GM19455 (cell line): ENCODE measurements around the gene CERKL.
"Not testable (repeated sequence)": the region's sequence is repeated elsewhere in the genome, so short reads cannot be mapped to it uniquely, and the experiment has no call there.

Experiments
- ATAC-seq: cut with Tn5 transposase; IDR thresholded peaks from one replicate; pipeline ENCODE4 v1.9.1; 2021; ENCODE audit not compliant: unreplicated experiment

Gene CERKL

GRCh38 chr2:181656450-181657291 lies at the start of gene CERKL:
CERKL (minus strand) TSS chr2:181657105; CDS start chr2:181657006, 99 bp downstream.
- peak; percentile 85 for ATAC-seq

GRCh38 chr2:181702519-181702918 lies 45.6 kb upstream of the CERKL start:
- ATAC-seq, result not testable (repeated sequence)

- no peak for ATAC-seq
Measured at GRCh38 chr2:181698223-181698622, 41.3 kb upstream of the CERKL start.

GRCh38 chr2:181697571-181697970 lies 40.7 kb upstream of the CERKL start:
- no peak for ATAC-seq

GRCh38 chr2:181697126-181697525 lies 40.2 kb upstream of the CERKL start:
- no peak for ATAC-seq

- ATAC-seq, result no peak
Measured at GRCh38 chr2:181694271-181694670, 37.4 kb upstream of the CERKL start.

GRCh38 chr2:181690860-181691259 lies 34.0 kb upstream of the CERKL start:
- ATAC-seq, result no peak

- no peak for ATAC-seq
Measured at GRCh38 chr2:181686576-181687185, 29.8 kb upstream of the CERKL start.

- ATAC-seq, result no peak
Measured at GRCh38 chr2:181685150-181685688, 28.3 kb upstream of the CERKL start.

GRCh38 chr2:181684454-181685149 lies 27.7 kb upstream of the CERKL start:
- no peak for ATAC-seq

- ATAC-seq, result no peak
Measured at GRCh38 chr2:181683518-181684453, 26.9 kb upstream of the CERKL start.

GRCh38 chr2:181682795-181683517 lies 26.1 kb upstream of the CERKL start:
- ATAC-seq, result no peak

- ATAC-seq, result no peak
Measured at GRCh38 chr2:181682026-181682789, 25.3 kb upstream of the CERKL start.

GRCh38 chr2:181680937-181681811 lies 24.3 kb upstream of the CERKL start:
- ATAC-seq, result no peak

GRCh38 chr2:181680055-181680936 lies 23.4 kb upstream of the CERKL start, which contains the start of gene NEUROD1:
NEUROD1 (minus strand) TSS chr2:181680517; CDS start chr2:181678860, 1,657 bp downstream.
- no peak for ATAC-seq

- no peak for ATAC-seq
Measured at GRCh38 chr2:181679544-181679979, 22.7 kb upstream of the CERKL start.
